HG03575 (cell line): Measurements from ENCODE around the gene SPECC1.

Experiments
- ATAC-seq: cut with Tn5 transposase; IDR thresholded peaks from one replicate; pipeline ENCODE4 v1.9.1; 2021; ENCODE audit not compliant: unreplicated experiment, insufficient number of reproducible peaks, low FRiP score; ENCODE audit errors: extremely low read depth

SPECC1 gene

DNA sequence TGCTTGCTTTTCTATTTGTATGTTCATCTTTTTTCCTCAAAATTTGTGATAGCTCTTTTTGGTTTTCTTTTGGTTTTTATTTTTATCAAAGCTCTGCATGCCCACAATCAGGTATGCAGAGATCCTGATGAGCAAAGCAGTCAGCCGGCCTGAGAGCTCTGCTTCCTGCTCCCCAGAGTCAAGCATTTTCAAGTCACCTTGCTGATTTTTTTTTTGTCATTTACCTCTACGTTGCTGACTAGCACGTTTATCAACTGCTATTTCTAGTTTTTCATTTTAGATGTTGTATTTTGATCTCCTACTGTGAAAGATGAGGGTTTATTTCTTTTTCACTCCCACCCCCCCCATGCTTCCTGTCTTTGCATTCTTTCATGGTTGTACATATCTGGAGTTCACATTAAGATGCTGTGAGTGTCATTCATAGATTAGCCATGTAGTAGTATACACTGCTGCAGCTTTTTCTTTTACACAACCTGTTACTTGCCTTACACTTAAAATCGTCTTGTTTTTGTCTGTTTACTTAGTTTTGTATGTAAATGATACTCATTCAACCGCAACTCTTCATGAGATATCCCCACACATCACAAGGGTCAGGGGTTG, 262.0 kb downstream of the SPECC1 start:
- no peak for ATAC-seq

GRCh38 chr17:20273741-20274500, 264.8 kb downstream of the SPECC1 start:
- ATAC-seq: no peak

- no peak for ATAC-seq
Measured at GRCh38 chr17:20275653-20276052, 266.5 kb downstream of the SPECC1 start.

DNA sequence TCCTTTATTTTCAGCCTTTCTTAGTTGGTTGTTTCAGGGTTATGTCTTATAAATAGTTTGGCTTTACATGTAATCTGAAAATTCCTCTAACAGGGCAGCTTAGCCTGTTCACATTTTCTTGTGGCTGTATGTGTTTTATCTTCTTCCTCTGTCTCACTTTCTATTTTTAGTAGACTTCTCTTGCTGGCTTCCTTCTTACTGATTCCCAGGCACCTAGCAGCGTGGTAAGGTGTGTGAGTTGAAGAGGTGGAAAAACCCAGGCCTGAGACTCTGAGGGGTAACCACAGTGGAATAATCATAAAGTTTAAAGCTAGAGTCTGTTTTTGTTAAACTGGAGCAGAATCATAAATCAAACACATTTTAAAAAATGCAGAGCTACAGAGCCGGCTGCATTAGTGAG, 267.3 kb downstream of the SPECC1 start:
- ATAC-seq: no peak

GRCh38 chr17:20278805-20279204, 269.6 kb downstream of the SPECC1 start:
- no peak for ATAC-seq

- ATAC-seq: no peak
Measured at GRCh38 chr17:20279631-20280030, 270.5 kb downstream of the SPECC1 start.

DNA sequence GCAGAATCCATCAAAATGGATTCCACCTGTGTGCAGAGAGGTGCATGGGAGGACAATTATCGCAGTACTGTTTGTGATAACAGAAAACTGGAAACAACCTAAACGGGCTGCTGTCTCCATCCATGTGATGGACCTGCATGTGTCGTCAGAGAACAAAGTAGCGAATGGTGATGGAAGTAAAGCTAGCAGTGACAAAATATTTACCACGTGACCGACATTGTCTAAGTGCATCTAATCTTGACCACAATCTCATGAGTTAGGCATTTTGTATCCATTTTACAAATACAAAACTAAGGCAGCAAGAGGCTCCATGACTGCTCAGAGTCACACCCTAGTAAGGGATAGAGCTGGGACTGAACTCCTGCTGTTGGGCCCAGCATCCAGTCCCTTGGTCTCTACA, 270.9 kb downstream of the SPECC1 start:
- ATAC-seq: no peak

- no peak for ATAC-seq
Measured at GRCh38 chr17:20280851-20281250, 271.7 kb downstream of the SPECC1 start.

GRCh38 chr17:20281860-20282259, 272.7 kb downstream of the SPECC1 start:
- no peak for ATAC-seq

DNA sequence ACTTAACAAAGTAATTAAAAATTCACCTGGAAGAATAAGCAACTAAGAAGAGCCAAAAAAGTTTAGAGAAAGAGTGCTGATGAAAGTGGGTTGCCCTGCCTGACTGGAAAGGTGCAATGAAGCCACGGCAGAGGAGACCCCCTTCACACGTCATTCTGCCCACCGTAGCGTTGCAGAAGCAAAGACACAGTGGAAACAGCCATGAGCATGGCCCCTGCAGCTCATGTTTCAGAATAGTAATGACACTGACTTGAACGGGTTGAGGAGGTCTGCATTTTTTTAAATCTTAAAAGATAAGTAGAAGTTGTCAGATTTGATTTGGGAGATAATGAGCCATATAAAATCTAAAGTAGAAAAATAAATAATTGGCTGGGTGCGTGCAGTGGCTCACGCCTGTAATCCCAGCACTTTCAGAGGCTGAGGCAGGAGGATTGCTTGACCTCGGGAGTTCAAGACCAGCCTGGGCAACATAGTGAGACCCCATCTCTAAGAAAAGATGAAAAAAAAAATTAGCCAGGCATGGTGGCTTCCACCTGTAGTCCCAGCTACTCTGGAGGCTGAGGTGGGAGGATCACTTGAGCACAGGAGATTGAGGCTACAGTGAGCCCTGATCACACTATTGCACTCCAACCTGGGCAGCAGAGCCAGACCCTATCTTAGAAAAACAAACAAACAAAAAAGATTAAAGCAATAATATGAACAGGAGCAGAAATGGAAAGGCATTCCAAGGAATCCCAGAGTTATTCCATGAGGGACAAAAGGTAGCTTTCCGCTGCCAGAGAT, 273.6 kb downstream of the SPECC1 start:
- no peak for ATAC-seq

- no peak for ATAC-seq
Measured at GRCh38 chr17:20284022-20284421, 274.9 kb downstream of the SPECC1 start.

GRCh38 chr17:20284570-20285295, 275.6 kb downstream of the SPECC1 start:
- no peak for ATAC-seq

DNA sequence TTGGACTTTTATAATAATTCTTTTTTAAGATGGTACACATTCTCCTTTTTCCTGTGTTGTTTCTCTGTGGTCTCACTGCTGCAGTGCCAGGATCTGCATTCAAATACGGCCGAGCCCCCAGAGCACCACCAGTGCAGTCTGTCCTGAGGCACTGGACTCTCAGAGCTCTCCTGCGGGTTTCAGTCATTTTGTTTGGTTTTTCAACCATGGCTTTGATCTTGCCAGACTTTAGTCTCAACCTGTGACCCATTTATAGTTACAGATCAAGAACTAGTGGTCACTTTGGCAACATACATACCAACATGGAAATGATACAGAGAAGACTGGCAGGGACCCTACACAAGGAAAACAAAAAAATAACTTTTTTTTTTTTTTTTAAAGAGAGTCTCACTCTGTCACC, 280.8 kb downstream of the SPECC1 start:
- ATAC-seq: no peak

GRCh38 chr17:20291853-20292252, 282.7 kb downstream of the SPECC1 start:
- no peak for ATAC-seq

DNA sequence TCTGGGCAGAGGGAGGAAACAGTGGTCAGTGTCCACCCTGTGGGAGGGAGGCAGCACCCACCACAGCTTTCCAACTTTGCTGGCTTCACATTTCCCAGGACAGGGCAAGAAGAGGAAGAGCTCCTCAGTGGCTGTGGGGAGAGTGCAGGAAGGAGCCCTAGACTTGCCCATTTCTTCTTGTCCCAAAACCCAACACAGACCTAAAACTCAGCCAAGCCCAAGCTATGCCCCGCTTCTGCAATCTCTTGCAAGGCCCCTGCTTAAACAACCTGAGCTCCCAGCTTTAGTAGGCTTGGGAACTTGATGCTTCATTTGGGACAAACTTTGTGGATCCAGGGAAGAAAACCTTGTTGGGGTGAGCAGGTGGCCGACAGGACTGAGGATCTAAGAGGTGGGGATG, 284.3 kb downstream of the SPECC1 start:
- ATAC-seq: no peak

- no peak for ATAC-seq
Measured at GRCh38 chr17:20294120-20294519, 285.0 kb downstream of the SPECC1 start.

DNA sequence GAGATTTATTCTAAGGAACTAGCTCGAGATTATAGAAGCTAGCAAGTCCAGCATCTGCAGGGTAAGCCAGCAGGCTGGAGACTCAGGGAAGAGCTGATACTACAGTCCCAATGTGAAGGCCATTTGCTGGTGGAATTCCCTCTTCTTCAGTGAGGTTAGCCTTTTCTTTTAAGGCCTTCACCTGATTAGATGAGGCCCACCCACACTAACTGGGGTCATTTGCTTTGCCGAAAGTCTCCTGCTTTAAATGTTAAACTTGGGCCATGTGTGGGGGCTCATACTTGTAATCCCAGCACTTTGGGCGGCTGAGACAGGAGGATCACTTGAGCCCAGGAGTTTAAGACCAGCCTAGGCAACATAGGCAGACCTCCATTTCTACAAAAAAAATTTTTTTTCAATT, 289.9 kb downstream of the SPECC1 start:
- ATAC-seq: no peak

- ATAC-seq: no peak
Measured at GRCh38 chr17:20300436-20300934, 291.3 kb downstream of the SPECC1 start.

DNA sequence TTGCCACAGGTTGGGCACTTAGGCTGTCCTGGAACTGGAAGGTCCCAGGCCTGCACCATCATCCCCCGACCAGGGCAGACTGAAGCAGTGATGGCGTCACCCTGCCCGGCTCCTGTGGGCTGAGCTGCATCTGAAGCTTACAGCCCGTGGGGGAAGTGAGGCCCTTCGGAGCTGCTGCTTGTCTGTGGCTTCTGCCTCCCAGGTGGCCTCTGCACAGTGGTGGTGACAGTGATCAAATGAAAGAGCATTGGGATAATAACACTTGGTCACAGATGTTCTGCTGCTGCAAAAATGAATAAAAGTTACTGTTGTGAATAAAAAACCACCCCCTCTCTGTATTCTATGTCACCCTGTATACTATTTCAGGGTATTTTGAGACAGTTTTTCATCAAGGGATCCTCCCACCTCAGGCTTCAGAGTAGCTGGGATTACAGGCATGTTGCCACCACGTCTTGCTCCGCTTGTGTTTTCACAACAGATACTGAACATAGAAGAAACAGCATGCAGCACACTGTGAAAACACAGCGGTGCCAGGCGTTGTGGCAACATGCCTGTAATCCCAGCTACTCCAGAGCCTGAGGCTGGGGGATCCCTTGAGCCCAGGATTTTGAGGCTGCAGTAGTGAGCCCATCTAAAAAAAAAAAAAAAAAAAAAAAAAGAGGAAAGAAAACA, 293.2 kb downstream of the SPECC1 start:
- no peak for ATAC-seq
